Activated CD8-positive, alpha-beta T cell treated with anti-CD3 and anti-CD28 coated beads, Interleukin-2, amount 10 ng/mL, durations not matched to agents 7 days and 5 days (primary cell): ENCODE measurements around the gene PLXNA4. TPM values are rescaled to one million over a fixed set of nuclear protein-coding genes. Genes with fewer than 3 reads are reported as not detected.
A peak's percentile ranks its signal among the peaks of the same experiment; 100 is the strongest.

ENCODE experiments used
- ATAC-seq: fragments of 150-1000 bp; cut with Tn5 transposase; one replicate; pipeline ENCODE4 v1.10.0; 2021; ENCODE audit warnings: moderate library complexity
- CTCF ChIA-PET: fragments of 350-600 bp; sonication (Branson Sonifier 250); formaldehyde crosslinking; loops from one replicate; lab custom pipeline; 2021; ENCODE audit warnings: antibody characterized with exemption; lab: Charles Lee
- POLR2A ChIA-PET: fragments of 350-600 bp; sonication (Branson Sonifier 250); formaldehyde crosslinking; loops from one replicate; lab custom pipeline; 2021; ENCODE audit warnings: antibody characterized with exemption; lab: Charles Lee
- DNase-seq: peaks from one replicate; pipeline ENCODE4 v3.0.0-alpha.2; 2020
- H3K27ac Mint-ChIP-seq: one replicate; pipeline ENCODE4 v1.8.0; 2021; ENCODE audit warnings: mild to moderate bottlenecking, mixed read lengths
- H3K27me3 Mint-ChIP-seq: one replicate; pipeline ENCODE4 v1.8.0; 2021; ENCODE audit warnings: low read depth, mixed read lengths
- H3K36me3 Mint-ChIP-seq: one replicate; pipeline ENCODE4 v1.8.0; 2021; ENCODE audit warnings: low read depth, mixed read lengths
- H3K4me1 Mint-ChIP-seq: one replicate; pipeline ENCODE4 v1.8.0; 2021; ENCODE audit warnings: low read depth, mixed read lengths
- H3K4me3 Mint-ChIP-seq: one replicate; pipeline ENCODE4 v1.8.0; 2021; ENCODE audit warnings: mild to moderate bottlenecking, mixed read lengths
- H3K9me3 Mint-ChIP-seq: one replicate; pipeline ENCODE4 v1.8.0; 2022; ENCODE audit warnings: mixed read lengths; ENCODE audit not compliant: insufficient read depth
- total RNA-seq, 2 experiments: library from RNA; stranded (reverse); gene quantifications; one replicate each; pipeline ENCODE4 v1.2.3, GENCODE V29; 2021

PLXNA4 gene
- total RNA-seq, 2 experiments from 2014 or later: 45.4 to 47.2 TPM

DNA sequence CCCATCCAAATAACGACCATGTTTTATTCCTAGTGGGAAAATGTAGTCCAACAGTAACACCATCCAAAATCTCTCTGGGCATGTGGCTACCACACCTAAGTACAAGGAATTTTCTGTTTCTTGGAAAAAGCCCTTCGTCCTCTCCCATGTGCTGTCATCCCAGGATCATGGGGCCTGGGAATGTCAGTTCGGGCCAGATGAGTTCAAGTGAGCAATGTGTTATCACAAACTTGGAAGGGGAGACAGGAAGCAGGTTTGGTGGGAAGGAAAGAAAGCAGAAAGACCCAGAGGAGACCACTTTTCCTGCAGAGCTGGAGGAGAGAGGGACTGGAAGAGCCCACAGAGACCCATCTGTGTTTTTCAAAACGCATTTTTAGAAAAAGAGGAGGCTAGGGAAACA is 110.8 kb downstream of the PLXNA4 start:
- CTCF ChIA-PET: interaction anchor here (1.0 kb wide), 1 partner anchor 18 kb away, joined by 3 read pairs; no protein-coding TSS in a partner anchor
- Mint-ChIP-seq H3K27ac (peak overlapping the region; percentile 5), H3K36me3 (peaks cover 54% of the 10 kb centered on the region), H3K9me3 (no peaks in the 10 kb centered on the region), H3K27me3 (peaks cover 3% of the 10 kb centered on the region), H3K4me3 (no peak overlapping the region), H3K4me1 (peaks cover 64% of the 10 kb centered on the region)
- POLR2A ChIA-PET: no interaction called here
- no peak for ATAC-seq
- no peak for DNase-seq

DNA sequence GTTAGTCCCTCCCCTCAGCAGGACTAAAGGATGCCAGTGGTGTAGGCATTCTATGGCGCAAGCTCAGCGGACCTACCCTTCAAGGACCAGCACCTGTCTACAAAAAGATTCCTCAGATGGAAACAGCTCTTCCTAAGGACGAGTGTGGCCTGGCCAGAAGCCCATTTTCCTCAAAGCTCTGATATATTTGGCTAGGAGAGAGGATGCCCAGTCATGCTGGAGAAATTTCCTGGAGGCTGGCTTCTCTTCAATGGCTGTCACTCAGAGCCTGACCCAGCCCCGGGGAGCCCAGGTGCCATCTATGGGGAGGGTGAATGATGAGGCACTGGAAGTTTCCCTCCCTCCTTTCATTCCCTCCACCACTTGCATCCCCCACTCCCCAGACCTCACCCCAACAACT is 111.5 kb downstream of the PLXNA4 start:
- ChIA-PET POLR2A (interaction anchor here (1.5 kb wide), 1 partner anchor 33 kb away, joined by 3 read pairs; no protein-coding TSS in a partner anchor), CTCF (interaction anchor here (2.9 kb wide), 1 partner anchor 9 kb away, joined by 8 read pairs; no protein-coding TSS in a partner anchor)
- Mint-ChIP-seq H3K36me3 (peaks cover 51% of the 10 kb centered on the region), H3K27ac (no peak overlapping the region), H3K9me3 (no peaks in the 10 kb centered on the region), H3K4me3 (no peak overlapping the region), H3K4me1 (peaks cover 67% of the 10 kb centered on the region), H3K27me3 (no peaks in the 10 kb centered on the region)
- DNase-seq (no peak), ATAC-seq (no peak)

DNA sequence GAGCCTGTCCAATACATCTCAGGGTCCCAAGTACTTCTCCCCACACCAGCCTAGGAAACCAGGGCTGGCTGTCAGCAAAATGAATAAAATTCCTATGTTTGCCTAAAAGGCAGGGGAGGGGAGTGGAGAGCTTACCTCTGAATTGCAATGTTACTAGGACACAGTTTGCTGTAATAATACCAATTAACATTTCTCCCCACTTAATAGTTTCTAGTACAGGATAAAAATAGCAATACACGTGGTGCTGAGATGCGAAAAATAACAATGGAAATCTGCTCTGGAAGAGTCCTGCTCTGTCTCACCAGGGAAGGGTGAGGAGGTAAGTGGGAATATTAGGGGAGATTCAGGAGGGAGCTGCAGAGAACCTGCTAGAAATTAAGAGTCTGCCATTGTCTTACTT is 112.3 kb downstream of the PLXNA4 start:
- POLR2A ChIA-PET: interaction anchor here (0.8 to 1.5 kb wide), 2 partner anchors 33 to 182 kb away, joined by 3 read pairs; no protein-coding TSS in a partner anchor
- DNase-seq (no peak), ATAC-seq (no peak)
- H3K4me3 Mint-ChIP-seq: no peak overlapping the region
- CTCF ChIA-PET: interaction anchor here (2.9 kb wide), 1 partner anchor 10 kb away, joined by 8 read pairs; no protein-coding TSS in a partner anchor
- no peaks in the 10 kb centered on the region for H3K27me3 Mint-ChIP-seq
- peak overlapping the region; percentile 17 for H3K27ac Mint-ChIP-seq
- peaks cover 52% of the 10 kb centered on the region for H3K36me3 Mint-ChIP-seq
- peaks cover 75% of the 10 kb centered on the region for H3K4me1 Mint-ChIP-seq
- no peaks in the 10 kb centered on the region for H3K9me3 Mint-ChIP-seq

DNA sequence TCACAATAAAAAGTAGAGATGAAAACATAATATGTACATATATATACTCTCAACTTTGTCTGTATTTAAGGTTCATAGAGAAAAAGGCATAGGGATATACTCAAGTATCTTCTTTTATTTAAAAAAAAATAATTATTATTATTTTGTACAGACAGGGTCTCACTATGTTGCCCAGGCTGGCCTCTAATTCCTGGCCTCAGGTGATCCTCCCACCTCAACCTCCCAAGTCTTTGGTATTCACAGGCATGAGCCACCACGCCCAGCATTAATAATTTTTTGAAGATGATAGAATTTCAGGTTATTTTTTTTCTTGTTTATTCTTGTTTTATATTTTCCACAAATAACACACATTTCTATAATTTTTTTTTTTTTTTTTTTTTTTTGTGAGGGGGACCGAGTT is 113.8 kb downstream of the PLXNA4 start:
- ChIA-PET POLR2A (no interaction called here), CTCF (interaction anchor here (1.4 to 2.9 kb wide), 3 partner anchors 11 to 68 kb away, joined by 6 to 9 read pairs (median 8); no protein-coding TSS in a partner anchor)
- Mint-ChIP-seq H3K27ac (peak overlapping the region; percentile 32), H3K4me1 (peaks cover 84% of the 10 kb centered on the region), H3K9me3 (peaks cover under 1% of the 10 kb centered on the region), H3K27me3 (no peaks in the 10 kb centered on the region), H3K4me3 (no peak overlapping the region), H3K36me3 (peaks cover 53% of the 10 kb centered on the region)
- ATAC-seq: no peak
- DNase-seq: no peak

DNA sequence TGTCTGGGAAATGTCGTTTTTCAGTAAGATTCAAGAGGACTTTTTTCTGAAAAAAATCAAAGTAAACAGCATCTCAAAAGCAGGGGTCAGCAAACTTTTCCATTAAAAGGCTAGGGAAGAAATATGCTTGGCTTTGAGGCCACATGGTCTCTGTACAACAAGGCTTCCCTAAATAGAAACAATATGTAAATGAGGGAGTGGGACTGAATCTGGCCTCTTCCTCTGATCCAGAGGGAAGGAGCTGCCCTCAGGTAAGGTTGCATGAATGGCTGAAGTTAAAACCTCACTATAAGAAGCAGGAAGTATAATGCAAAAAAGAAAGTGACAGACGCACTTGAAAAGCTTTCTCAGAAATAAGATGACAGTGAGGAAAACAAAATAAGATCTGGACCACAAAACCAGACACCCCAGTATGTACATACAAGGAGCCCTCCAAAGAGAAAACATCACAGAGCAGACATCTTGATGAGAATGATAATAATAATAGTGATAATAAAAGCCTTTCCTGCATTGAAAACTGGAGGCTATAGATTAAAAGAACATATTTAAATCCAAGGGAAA is 115.2 kb downstream of the PLXNA4 start:
- Mint-ChIP-seq H3K27me3 (no peaks in the 10 kb centered on the region), H3K27ac (peak overlapping the region; percentile 91), H3K4me1 (peaks cover 87% of the 10 kb centered on the region), H3K4me3 (peak overlapping the region; percentile 16), H3K9me3 (peaks cover 6% of the 10 kb centered on the region), H3K36me3 (peaks cover 48% of the 10 kb centered on the region)
- POLR2A ChIA-PET: interaction anchor here (0.7 to 0.8 kb wide), 3 partner anchors 9 to 12 kb away, joined by 3 to 4 read pairs (median 3); no protein-coding TSS in a partner anchor
- CTCF ChIA-PET: interaction anchor here (1.4 to 1.7 kb wide), 4 partner anchors 12 to 67 kb away, joined by 4 to 9 read pairs (median 5); no protein-coding TSS in a partner anchor
- ATAC-seq (peak; percentile 90), DNase-seq (peak; percentile 41)

DNA sequence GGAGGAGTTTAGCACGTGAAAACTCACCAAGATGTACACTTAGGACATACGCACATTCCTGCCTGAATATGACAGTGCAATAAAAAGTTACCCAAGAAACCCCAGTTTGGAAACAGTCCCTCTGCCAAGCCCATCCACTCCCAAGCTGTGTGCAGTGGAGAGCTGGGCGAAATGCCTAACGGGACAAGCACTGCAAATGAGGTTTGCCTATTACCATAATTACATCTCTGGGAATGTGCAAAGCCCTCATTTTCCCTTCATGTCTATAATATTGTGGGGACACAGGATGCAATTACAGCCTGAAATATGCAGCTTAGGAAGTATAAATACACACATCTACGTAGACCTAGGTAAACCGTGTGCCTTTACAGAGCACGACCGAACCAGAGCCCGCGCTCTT is 117.5 kb downstream of the PLXNA4 start:
- peak overlapping the region; percentile 63 for H3K27ac Mint-ChIP-seq
- ATAC-seq: no peak
- H3K27me3 Mint-ChIP-seq: no peaks in the 10 kb centered on the region
- peaks cover 49% of the 10 kb centered on the region for H3K36me3 Mint-ChIP-seq
- no peak overlapping the region for H3K4me3 Mint-ChIP-seq
- DNase-seq: no peak
- CTCF ChIA-PET: no interaction called here
- H3K4me1 Mint-ChIP-seq: peaks cover 87% of the 10 kb centered on the region
- peaks cover 6% of the 10 kb centered on the region for H3K9me3 Mint-ChIP-seq
- POLR2A ChIA-PET: no interaction called here

DNA sequence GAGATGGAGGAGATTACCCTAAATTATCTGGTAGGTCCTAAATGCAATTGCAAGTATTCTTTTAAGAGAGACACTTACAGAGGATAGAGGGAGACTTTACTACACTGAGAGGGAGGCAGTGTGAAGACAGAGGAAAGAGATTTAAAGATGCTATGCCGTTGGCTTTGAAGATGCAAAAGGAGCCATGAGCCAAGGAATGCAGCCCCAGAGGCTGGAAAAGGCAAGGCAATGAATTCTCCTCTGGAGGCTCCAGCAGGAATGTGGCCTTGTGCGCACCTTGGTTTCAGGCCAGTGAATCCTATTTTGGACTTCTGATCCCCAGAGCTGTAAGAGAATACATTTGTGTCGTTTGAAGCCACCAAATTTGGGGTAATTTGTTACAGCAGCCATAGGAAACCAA is 118.6 kb downstream of the PLXNA4 start:
- H3K36me3 Mint-ChIP-seq: peaks cover 58% of the 10 kb centered on the region
- H3K4me1 Mint-ChIP-seq: peaks cover 89% of the 10 kb centered on the region
- DNase-seq (no peak), ATAC-seq (no peak)
- H3K4me3 Mint-ChIP-seq: no peak overlapping the region
- ChIA-PET CTCF (no interaction called here), POLR2A (interaction anchor here (1.7 kb wide), 1 partner anchor 27 kb away, joined by 4 read pairs; no protein-coding TSS in a partner anchor)
- peak overlapping the region; percentile 32 for H3K27ac Mint-ChIP-seq
- no peaks in the 10 kb centered on the region for H3K27me3 Mint-ChIP-seq
- H3K9me3 Mint-ChIP-seq: peaks cover 6% of the 10 kb centered on the region

DNA sequence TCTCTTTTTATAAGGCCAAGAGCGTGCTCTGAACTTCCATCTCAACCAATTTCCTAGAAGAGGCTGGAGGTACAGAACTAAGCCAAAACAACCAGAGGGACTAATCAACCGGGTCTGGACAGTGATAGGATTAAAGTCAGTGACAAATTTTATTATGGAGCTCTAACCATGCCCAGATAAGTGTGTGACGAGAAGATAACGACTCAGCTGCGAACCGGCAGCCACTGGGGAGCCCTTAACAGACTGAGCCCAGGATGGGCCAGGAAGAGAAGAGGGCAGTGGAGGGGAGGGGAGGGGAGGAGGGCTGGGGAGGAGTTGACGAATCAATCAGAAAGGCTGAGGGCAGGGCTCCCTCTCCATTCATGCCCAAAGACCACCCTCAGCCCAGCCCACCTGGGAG is 119.9 kb downstream of the PLXNA4 start:
- H3K27ac Mint-ChIP-seq: no peak overlapping the region
- ATAC-seq: no peak
- CTCF ChIA-PET: no interaction called here

DNA sequence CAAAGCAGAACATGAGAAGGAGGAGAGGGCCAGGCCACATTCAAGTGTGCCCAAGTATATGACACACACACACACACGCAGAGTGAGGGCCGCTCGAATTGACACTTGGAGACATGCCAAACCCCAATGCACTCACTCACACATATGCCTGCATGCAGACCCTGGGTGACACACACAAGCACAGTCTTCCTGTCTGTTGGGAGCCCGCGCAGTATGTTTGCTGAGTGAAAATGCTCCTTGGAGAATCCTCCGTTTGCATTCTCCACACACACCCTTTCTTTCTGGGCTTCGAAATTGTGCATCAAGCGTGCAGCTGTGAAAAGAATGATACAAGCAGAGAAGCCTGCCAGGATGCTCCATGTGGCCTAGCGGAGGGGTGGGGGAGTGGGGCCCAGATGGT is 120.9 kb downstream of the PLXNA4 start:
- no peak overlapping the region for H3K4me3 Mint-ChIP-seq
- peaks cover 92% of the 10 kb centered on the region for H3K4me1 Mint-ChIP-seq
- H3K9me3 Mint-ChIP-seq: peaks cover 6% of the 10 kb centered on the region
- peaks cover 64% of the 10 kb centered on the region for H3K36me3 Mint-ChIP-seq
- peak overlapping the region; percentile 85 for H3K27ac Mint-ChIP-seq
- DNase-seq: no peak
- ChIA-PET CTCF (interaction anchor here (1.3 kb wide), 1 partner anchor 15 kb away, joined by 4 read pairs; no protein-coding TSS in a partner anchor), POLR2A (no interaction called here)
- no peaks in the 10 kb centered on the region for H3K27me3 Mint-ChIP-seq
- no peak for ATAC-seq

More for the DNA sequence above, 119.9 kb downstream of the PLXNA4 start:
- DNase-seq: no peak
- H3K4me1 Mint-ChIP-seq: peaks cover 92% of the 10 kb centered on the region
- no peaks in the 10 kb centered on the region for H3K27me3 Mint-ChIP-seq
- H3K4me3 Mint-ChIP-seq: no peak overlapping the region
- POLR2A ChIA-PET: interaction anchor here (1.7 kb wide), 1 partner anchor 25 kb away, joined by 4 read pairs; no protein-coding TSS in a partner anchor
- H3K36me3 Mint-ChIP-seq: peaks cover 65% of the 10 kb centered on the region
- H3K9me3 Mint-ChIP-seq: peaks cover 6% of the 10 kb centered on the region

DNA sequence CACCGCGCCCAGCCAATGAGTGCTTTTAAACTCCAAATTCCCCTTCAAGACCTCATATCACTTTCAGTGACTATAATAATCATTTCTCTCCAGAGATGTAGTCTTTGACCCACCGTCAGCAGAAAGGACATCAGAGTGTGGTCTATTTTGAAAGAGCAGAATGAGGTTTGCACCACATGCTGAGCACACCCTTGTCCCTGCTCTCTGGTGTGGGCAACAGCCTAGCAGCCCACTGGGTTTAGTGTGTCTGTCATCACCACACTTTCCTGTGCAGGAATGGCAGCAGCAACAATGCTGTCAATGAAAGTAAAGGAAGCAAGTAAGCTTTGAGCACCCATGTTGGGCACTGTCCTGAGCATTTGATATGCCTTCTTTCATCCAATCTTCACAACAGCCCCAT is 122.4 kb downstream of the PLXNA4 start:
- ATAC-seq (peak; percentile 11), DNase-seq (no peak)
- Mint-ChIP-seq H3K27ac (peak overlapping the region; percentile 85), H3K9me3 (peaks cover 6% of the 10 kb centered on the region), H3K27me3 (no peaks in the 10 kb centered on the region), H3K4me3 (no peak overlapping the region), H3K36me3 (peaks cover 66% of the 10 kb centered on the region), H3K4me1 (peaks cover 93% of the 10 kb centered on the region)
- POLR2A ChIA-PET: no interaction called here
- CTCF ChIA-PET: interaction anchor here (1.0 to 1.8 kb wide), 3 partner anchors 8 to 127 kb away, joined by 4 to 5 read pairs (median 4); no protein-coding TSS in a partner anchor

DNA sequence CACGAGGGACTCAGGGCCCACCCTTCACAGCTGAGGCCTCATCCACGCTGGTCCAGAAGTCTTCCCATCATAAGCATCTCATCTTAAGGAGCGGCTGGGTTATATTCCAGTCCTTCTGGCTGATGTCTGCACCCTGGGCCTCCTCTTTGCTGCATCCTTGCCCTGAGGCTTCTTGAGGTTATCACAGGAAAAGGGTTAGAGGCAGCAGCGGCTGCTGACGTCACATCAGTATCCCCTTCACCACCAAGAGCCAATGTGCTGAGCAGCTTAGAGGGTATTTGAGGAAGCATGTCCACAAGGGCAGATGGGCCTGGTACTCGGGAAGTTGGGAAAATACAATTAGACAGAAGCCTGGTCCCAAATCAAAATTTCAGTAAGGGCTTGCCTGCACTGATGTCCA is 125.1 kb downstream of the PLXNA4 start:
- Mint-ChIP-seq H3K4me3 (peak overlapping the region; percentile 4), H3K36me3 (peaks cover 68% of the 10 kb centered on the region), H3K9me3 (peaks cover 4% of the 10 kb centered on the region), H3K27me3 (no peaks in the 10 kb centered on the region), H3K27ac (peak overlapping the region; percentile 84), H3K4me1 (peaks cover 98% of the 10 kb centered on the region)
- CTCF ChIA-PET: interaction anchor here (0.8 to 2.9 kb wide), 4 partner anchors 10 to 129 kb away, joined by 3 to 18 read pairs (median 3); no protein-coding TSS in a partner anchor
- POLR2A ChIA-PET: interaction anchor here (1.1 to 2.5 kb wide), 2 partner anchors 10 to 13 kb away, joined by 3 to 16 read pairs; no protein-coding TSS in a partner anchor
- ATAC-seq (peak; percentile 71), DNase-seq (peak; percentile 75)
